ENCODE data around the gene EGFR. TPM values are rescaled to one million over a fixed set of nuclear protein-coding genes. Genes with fewer than 3 reads are reported as not detected.

Gene EGFR
- total and polyA plus RNA-seq, 2 experiments from 2014 or later, result 0.51 to 0.57 TPM

- no peaks in the 10 kb centered on the region for H3K27me3 ChIP-seq
- no peak overlapping the region for H3K4me3 ChIP-seq
- no peak overlapping the region for H3K27ac ChIP-seq
- DNase-seq (ENCODE audit: low read depth in 1 of 2, low spot score in 1 of 2), result no peak
- no peak for TF ChIP-seq CTCF (IDR thresholded peaks at IDR 0.05; ENCODE audit: low read depth, low read length)
- H3K4me1 ChIP-seq (ENCODE audit: low read depth), result peaks cover 3% of the 10 kb centered on the region
- H3K36me3 ChIP-seq, result no peaks in the 10 kb centered on the region
- H3K9me3 ChIP-seq (ENCODE audit: low read depth), result no peaks in the 10 kb centered on the region
Observed at GRCh38 chr7:55095672-55096071, 76.9 kb downstream of the EGFR start.

- Histone ChIP-seq H3K27me3 (no peaks in the 10 kb centered on the region), H3K27ac (no peak overlapping the region), H3K36me3 (no peaks in the 10 kb centered on the region), H3K4me3 (no peak overlapping the region), H3K9me3 (ENCODE audit: low read depth) (no peaks in the 10 kb centered on the region), H3K4me1 (ENCODE audit: low read depth) (peaks cover 9% of the 10 kb centered on the region)
- no peak for DNase-seq (ENCODE audit: low read depth in 1 of 2, low spot score in 1 of 2)
- no peak for TF ChIP-seq CTCF (IDR thresholded peaks at IDR 0.05; ENCODE audit: low read depth, low read length)
Observed at GRCh38 chr7:55096323-55096722, 77.5 kb downstream of the EGFR start.

- TF ChIP-seq CTCF (IDR thresholded peaks at IDR 0.05; ENCODE audit: low read depth, low read length), result no peak
- H3K27ac ChIP-seq, result no peak overlapping the region
- peaks cover 12% of the 10 kb centered on the region for H3K4me1 ChIP-seq (ENCODE audit: low read depth)
- H3K27me3 ChIP-seq, result no peaks in the 10 kb centered on the region
- DNase-seq (ENCODE audit: low read depth in 1 of 2, low spot score in 1 of 2), result no peak
- H3K4me3 ChIP-seq, result no peak overlapping the region
- H3K9me3 ChIP-seq (ENCODE audit: low read depth), result no peaks in the 10 kb centered on the region
- H3K36me3 ChIP-seq, result no peaks in the 10 kb centered on the region
Observed at GRCh38 chr7:55097100-55097499, 78.3 kb downstream of the EGFR start.

GRCh38 chr7:55099066-55099820 is 80.4 kb downstream of the EGFR start:
- DNase-seq (ENCODE audit: low read depth in 1 of 2, low spot score in 1 of 2), result peak in 1 of 2 donors; percentile 68
- no peaks in the 10 kb centered on the region for H3K9me3 ChIP-seq (ENCODE audit: low read depth)
- no peak for TF ChIP-seq CTCF (IDR thresholded peaks at IDR 0.05; ENCODE audit: low read depth, low read length)
- no peak overlapping the region for H3K27ac ChIP-seq
- H3K36me3 ChIP-seq, result no peaks in the 10 kb centered on the region
- H3K4me1 ChIP-seq (ENCODE audit: low read depth), result peaks cover 12% of the 10 kb centered on the region
- no peaks in the 10 kb centered on the region for H3K27me3 ChIP-seq
- H3K4me3 ChIP-seq, result no peak overlapping the region

GRCh38 chr7:55099821-55100543 is 81.2 kb downstream of the EGFR start:
- no peaks in the 10 kb centered on the region for H3K36me3 ChIP-seq
- no peaks in the 10 kb centered on the region for H3K9me3 ChIP-seq (ENCODE audit: low read depth)
- H3K4me1 ChIP-seq (ENCODE audit: low read depth), result peaks cover 12% of the 10 kb centered on the region
- H3K27me3 ChIP-seq, result no peaks in the 10 kb centered on the region
- no peak for DNase-seq (ENCODE audit: low read depth in 1 of 2, low spot score in 1 of 2)
- no peak overlapping the region for H3K27ac ChIP-seq
- TF ChIP-seq CTCF (IDR thresholded peaks at IDR 0.05; ENCODE audit: low read depth, low read length), result no peak
- no peak overlapping the region for H3K4me3 ChIP-seq

Measured in cardiac muscle cell (in vitro differentiated cells and primary cell).